K562 (cell line): Measurements from ENCODE around the gene ANKS1B. TPM values are rescaled to one million over a fixed set of nuclear protein-coding genes. Genes with fewer than 3 reads are reported as not detected.

Source experiments
- EHMT2 ChIP-seq: fragments of 450-650 bp; IDR thresholded peaks from 2 replicates; pipeline ENCODE4 v1.6.1; 2018; ENCODE audit warnings: antibody characterized with exemption
- IRF1 ChIP-seq: sonication (generic); formaldehyde crosslinking; IDR thresholded peaks from 2 replicates; pipeline ENCODE4 v1.8.0; 2022; ENCODE audit warnings: missing genetic modification reagents, mild to moderate bottlenecking, borderline replicate concordance
- JUND ChIP-seq, 2 experiments: IDR thresholded peaks; 2 replicates in 1 of 2; 3 replicates in 1 of 2; pipeline ENCODE4 v1.6.1; 2011; ENCODE audit warnings: borderline replicate concordance in 2 of 2, low read depth in 2 of 2, low read length in 2 of 2, improper control_type of control experiment in 1 of 2, missing biosample characterization in 1 of 2, missing genetic modification characterization in 1 of 2, missing genetic modification reagents in 1 of 2
- KDM5B ChIP-seq: fragments of 200-600 bp; sonication (generic); IDR thresholded peaks from 2 replicates; pipeline ENCODE4 v1.6.1; 2012; ENCODE audit warnings: low read depth, mild to moderate bottlenecking, moderate library complexity, low read length, control low read depth, inconsistent platforms; ENCODE audit not compliant: insufficient replicate concordance
- PATZ1 ChIP-seq: fragments of 250-450 bp; sonication (Bioruptor Pico); IDR thresholded peaks from 2 replicates; pipeline ENCODE4 v1.5.0; 2020; ENCODE audit warnings: mild to moderate bottlenecking, borderline replicate concordance
- POU5F1 ChIP-seq: fragments of 150-350 bp; IDR thresholded peaks from 2 replicates; pipeline ENCODE4 v1.6.1; 2014; ENCODE audit warnings: borderline replicate concordance, low read length, low read depth, mild to moderate bottlenecking; ENCODE audit not compliant: partially characterized antibody
- U2AF1 ChIP-seq: fragments of 200-400 bp; formaldehyde crosslinking; optimal IDR thresholded peaks from 2 replicates; pipeline ENCODE3; 2017; ENCODE audit warnings: mild to moderate bottlenecking, low read depth, low read length, moderate library complexity
- ZNF507 ChIP-seq: conservative IDR thresholded peaks from 2 replicates; pipeline ENCODE4 v1.6.1; 2017; ENCODE audit warnings: missing genetic modification characterization, missing compliant biosample characterization
- polyA plus RNA-seq, 8 experiments: library from polyadenylated mRNA; depleted of rRNA in 4 of 8; stranded (reverse) in 5 of 8; unstranded in 3 of 8; fragments of >200 nt; fragmentation: Nextera tagmentation in 2 of 8; fragmentation: Illumina TruSeq in 1 of 8; extraction: Ambion mirVana in 2 of 8; extraction: Trizol in 1 of 8; gene quantifications; 2 replicates each; pipeline versions ENCODE4 v1.2.1 to v1.2.3, GENCODE V29; 2011 to 2014; ENCODE audit warnings: inconsistent platforms in 1 of 8, missing spikeins in 1 of 8
- total RNA-seq, 7 experiments: library from RNA; depleted of rRNA in 6 of 7; stranded (reverse); fragments of >200 nt in 6 of 7; fragmentation: Illumina TruSeq in 2 of 7; extraction: Trizol in 2 of 7; gene quantifications; 2 replicates each; pipeline versions ENCODE4 v1.2.1 to v1.2.3, GENCODE V29; 2011 to 2021; ENCODE audit warnings: low replicate concordance in 1 of 7
- TF ChIP-seq, protein P1 (sequence below): fragments of 450-650 bp; IDR thresholded peaks from 2 replicates; pipeline ENCODE4 v1.6.1; 2016; ENCODE audit warnings: mild to moderate bottlenecking, moderate library complexity

The ANKS1B gene
- total and polyA plus RNA-seq, 9 of the 15 experiments (the other 6 are each of a cell fraction or from before 2014, with no cell fraction given): 0.04 to 0.47 (median 0.28) TPM; not detected in 4

- TF ChIP-seq POU5F1 (no peak), PATZ1 (no peak), EHMT2 (no peak), KDM5B (no peak), IRF1 (no peak), U2AF1 (no peak), JUND (IDR thresholded peaks at IDR 0.05; ENCODE audit: borderline replicate concordance, low read depth, low read length) (peak; percentile 53; the same call in 1 of the 2 replicates), JUND (tag; IDR thresholded peaks at IDR 0.05; ENCODE audit: borderline replicate concordance, low read depth, low read length) (peak; percentile 56; the same call in 1 of the 3 replicates), ZNF507 (tag) (no peak)
- TF ChIP-seq, protein P1, sequence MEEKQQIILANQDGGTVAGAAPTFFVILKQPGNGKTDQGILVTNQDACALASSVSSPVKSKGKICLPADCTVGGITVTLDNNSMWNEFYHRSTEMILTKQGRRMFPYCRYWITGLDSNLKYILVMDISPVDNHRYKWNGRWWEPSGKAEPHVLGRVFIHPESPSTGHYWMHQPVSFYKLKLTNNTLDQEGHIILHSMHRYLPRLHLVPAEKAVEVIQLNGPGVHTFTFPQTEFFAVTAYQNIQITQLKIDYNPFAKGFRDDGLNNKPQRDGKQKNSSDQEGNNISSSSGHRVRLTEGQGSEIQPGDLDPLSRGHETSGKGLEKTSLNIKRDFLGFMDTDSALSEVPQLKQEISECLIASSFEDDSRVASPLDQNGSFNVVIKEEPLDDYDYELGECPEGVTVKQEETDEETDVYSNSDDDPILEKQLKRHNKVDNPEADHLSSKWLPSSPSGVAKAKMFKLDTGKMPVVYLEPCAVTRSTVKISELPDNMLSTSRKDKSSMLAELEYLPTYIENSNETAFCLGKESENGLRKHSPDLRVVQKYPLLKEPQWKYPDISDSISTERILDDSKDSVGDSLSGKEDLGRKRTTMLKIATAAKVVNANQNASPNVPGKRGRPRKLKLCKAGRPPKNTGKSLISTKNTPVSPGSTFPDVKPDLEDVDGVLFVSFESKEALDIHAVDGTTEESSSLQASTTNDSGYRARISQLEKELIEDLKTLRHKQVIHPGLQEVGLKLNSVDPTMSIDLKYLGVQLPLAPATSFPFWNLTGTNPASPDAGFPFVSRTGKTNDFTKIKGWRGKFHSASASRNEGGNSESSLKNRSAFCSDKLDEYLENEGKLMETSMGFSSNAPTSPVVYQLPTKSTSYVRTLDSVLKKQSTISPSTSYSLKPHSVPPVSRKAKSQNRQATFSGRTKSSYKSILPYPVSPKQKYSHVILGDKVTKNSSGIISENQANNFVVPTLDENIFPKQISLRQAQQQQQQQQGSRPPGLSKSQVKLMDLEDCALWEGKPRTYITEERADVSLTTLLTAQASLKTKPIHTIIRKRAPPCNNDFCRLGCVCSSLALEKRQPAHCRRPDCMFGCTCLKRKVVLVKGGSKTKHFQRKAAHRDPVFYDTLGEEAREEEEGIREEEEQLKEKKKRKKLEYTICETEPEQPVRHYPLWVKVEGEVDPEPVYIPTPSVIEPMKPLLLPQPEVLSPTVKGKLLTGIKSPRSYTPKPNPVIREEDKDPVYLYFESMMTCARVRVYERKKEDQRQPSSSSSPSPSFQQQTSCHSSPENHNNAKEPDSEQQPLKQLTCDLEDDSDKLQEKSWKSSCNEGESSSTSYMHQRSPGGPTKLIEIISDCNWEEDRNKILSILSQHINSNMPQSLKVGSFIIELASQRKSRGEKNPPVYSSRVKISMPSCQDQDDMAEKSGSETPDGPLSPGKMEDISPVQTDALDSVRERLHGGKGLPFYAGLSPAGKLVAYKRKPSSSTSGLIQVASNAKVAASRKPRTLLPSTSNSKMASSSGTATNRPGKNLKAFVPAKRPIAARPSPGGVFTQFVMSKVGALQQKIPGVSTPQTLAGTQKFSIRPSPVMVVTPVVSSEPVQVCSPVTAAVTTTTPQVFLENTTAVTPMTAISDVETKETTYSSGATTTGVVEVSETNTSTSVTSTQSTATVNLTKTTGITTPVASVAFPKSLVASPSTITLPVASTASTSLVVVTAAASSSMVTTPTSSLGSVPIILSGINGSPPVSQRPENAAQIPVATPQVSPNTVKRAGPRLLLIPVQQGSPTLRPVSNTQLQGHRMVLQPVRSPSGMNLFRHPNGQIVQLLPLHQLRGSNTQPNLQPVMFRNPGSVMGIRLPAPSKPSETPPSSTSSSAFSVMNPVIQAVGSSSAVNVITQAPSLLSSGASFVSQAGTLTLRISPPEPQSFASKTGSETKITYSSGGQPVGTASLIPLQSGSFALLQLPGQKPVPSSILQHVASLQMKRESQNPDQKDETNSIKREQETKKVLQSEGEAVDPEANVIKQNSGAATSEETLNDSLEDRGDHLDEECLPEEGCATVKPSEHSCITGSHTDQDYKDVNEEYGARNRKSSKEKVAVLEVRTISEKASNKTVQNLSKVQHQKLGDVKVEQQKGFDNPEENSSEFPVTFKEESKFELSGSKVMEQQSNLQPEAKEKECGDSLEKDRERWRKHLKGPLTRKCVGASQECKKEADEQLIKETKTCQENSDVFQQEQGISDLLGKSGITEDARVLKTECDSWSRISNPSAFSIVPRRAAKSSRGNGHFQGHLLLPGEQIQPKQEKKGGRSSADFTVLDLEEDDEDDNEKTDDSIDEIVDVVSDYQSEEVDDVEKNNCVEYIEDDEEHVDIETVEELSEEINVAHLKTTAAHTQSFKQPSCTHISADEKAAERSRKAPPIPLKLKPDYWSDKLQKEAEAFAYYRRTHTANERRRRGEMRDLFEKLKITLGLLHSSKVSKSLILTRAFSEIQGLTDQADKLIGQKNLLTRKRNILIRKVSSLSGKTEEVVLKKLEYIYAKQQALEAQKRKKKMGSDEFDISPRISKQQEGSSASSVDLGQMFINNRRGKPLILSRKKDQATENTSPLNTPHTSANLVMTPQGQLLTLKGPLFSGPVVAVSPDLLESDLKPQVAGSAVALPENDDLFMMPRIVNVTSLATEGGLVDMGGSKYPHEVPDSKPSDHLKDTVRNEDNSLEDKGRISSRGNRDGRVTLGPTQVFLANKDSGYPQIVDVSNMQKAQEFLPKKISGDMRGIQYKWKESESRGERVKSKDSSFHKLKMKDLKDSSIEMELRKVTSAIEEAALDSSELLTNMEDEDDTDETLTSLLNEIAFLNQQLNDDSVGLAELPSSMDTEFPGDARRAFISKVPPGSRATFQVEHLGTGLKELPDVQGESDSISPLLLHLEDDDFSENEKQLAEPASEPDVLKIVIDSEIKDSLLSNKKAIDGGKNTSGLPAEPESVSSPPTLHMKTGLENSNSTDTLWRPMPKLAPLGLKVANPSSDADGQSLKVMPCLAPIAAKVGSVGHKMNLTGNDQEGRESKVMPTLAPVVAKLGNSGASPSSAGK: no peak
Measured at GRCh38 chr12:98771811-98772752, 1212.7 kb downstream of the ANKS1B start (continued).
